Activated CD8-positive, alpha-beta T cell treated with anti-CD3 and anti-CD28 coated beads for 36 hours (primary cell): ENCODE results near the gene LSM8. TPM values are rescaled to one million over a fixed set of nuclear protein-coding genes. Genes with fewer than 3 reads are reported as not detected.

Experiments used
- ATAC-seq: fragments of 200-7000 bp; cut with Tn5 transposase; one replicate; pipeline ENCODE4 v1.10.0; 2021; ENCODE audit warnings: mild to moderate bottlenecking, moderate library complexity
- CTCF ChIA-PET: fragments of 350-600 bp; sonication (Branson Sonifier 250); formaldehyde crosslinking; loops from one replicate; lab custom pipeline; 2021; ENCODE audit warnings: antibody characterized with exemption; lab: Charles Lee
- POLR2A ChIA-PET: fragments of 350-600 bp; sonication (Branson Sonifier 250); formaldehyde crosslinking; loops from one replicate; lab custom pipeline; 2021; ENCODE audit warnings: antibody characterized with exemption; lab: Charles Lee
- DNase-seq: peaks from one replicate; pipeline ENCODE4 v3.0.0-alpha.2; 2020
- H3K27ac Mint-ChIP-seq: one replicate; pipeline ENCODE4 v1.8.0; 2021; ENCODE audit warnings: mild to moderate bottlenecking, mixed read lengths
- H3K27me3 Mint-ChIP-seq: one replicate; pipeline ENCODE4 v1.8.0; 2021; ENCODE audit warnings: mixed read lengths
- H3K36me3 Mint-ChIP-seq: one replicate; pipeline ENCODE4 v1.8.0; 2021; ENCODE audit warnings: low read depth, mixed read lengths
- H3K4me1 Mint-ChIP-seq: one replicate; pipeline ENCODE4 v1.8.0; 2021; ENCODE audit warnings: low read depth, mixed read lengths
- H3K4me3 Mint-ChIP-seq: one replicate; pipeline ENCODE4 v1.8.0; 2021; ENCODE audit warnings: mild to moderate bottlenecking, moderate library complexity, mixed read lengths
- H3K9me3 Mint-ChIP-seq: one replicate; pipeline ENCODE4 v1.8.0; 2021; ENCODE audit warnings: mixed read lengths
- intact Hi-C: fragments of 100-400 bp; cut with micrococcal nuclease; formaldehyde crosslinking; loops from one replicate; pipeline ENCODE4 v1.10.0; 2022
- total RNA-seq, 2 experiments: library from RNA; stranded (reverse); gene quantifications; one replicate each; pipeline ENCODE4 v1.2.3, GENCODE V29; 2021
- TF ChIP-seq, protein P1 (sequence below): fragments of 200-600 bp; IDR thresholded peaks from one replicate; pipeline ENCODE4 v1.8.0; 2022; ENCODE audit warnings: antibody characterized with exemption, mild to moderate bottlenecking

Gene LSM8
- total RNA-seq, 2 experiments from 2014 or later, result 36.6 to 42.0 TPM

DNA sequence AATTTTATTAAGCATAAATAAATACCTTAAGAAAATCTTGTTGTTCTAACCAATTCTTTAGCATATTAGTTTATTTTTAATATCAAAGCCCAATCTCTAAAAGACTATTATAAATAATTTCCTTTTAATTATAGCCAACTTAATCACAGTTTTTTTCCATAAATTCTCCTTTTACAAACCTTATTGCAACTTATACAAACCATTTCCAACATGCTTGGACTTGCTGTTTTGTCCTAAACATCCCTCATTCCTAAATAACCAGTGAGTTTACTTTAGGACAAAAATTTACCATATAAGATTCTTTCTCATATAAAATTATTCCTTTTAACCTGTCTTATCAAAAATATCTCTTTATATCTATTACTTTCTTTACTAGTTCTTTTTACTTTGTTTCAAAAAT is 25.2 kb upstream of the LSM8 start:
- intact Hi-C loops, result loop anchor here (10.0 kb wide), 1 partner anchor 944 kb away; no protein-coding TSS in a partner anchor
- peaks cover 21% of the 10 kb centered on the region for H3K27me3 Mint-ChIP-seq
- H3K36me3 Mint-ChIP-seq, result peaks cover 3% of the 10 kb centered on the region
- H3K27ac Mint-ChIP-seq, result no peak overlapping the region
- H3K4me3 Mint-ChIP-seq, result no peak overlapping the region
- TF ChIP-seq, protein P1, sequence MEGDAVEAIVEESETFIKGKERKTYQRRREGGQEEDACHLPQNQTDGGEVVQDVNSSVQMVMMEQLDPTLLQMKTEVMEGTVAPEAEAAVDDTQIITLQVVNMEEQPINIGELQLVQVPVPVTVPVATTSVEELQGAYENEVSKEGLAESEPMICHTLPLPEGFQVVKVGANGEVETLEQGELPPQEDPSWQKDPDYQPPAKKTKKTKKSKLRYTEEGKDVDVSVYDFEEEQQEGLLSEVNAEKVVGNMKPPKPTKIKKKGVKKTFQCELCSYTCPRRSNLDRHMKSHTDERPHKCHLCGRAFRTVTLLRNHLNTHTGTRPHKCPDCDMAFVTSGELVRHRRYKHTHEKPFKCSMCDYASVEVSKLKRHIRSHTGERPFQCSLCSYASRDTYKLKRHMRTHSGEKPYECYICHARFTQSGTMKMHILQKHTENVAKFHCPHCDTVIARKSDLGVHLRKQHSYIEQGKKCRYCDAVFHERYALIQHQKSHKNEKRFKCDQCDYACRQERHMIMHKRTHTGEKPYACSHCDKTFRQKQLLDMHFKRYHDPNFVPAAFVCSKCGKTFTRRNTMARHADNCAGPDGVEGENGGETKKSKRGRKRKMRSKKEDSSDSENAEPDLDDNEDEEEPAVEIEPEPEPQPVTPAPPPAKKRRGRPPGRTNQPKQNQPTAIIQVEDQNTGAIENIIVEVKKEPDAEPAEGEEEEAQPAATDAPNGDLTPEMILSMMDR, result no peak
- no peaks in the 10 kb centered on the region for H3K4me1 Mint-ChIP-seq
- H3K9me3 Mint-ChIP-seq, result peaks cover 5% of the 10 kb centered on the region
- DNase-seq (no peak), ATAC-seq (no peak)
- POLR2A ChIA-PET, result no interaction called here
- CTCF ChIA-PET, result interaction anchor here (1.1 kb wide), 1 partner anchor 14 kb away, joined by 3 read pairs; no protein-coding TSS in a partner anchor

DNA sequence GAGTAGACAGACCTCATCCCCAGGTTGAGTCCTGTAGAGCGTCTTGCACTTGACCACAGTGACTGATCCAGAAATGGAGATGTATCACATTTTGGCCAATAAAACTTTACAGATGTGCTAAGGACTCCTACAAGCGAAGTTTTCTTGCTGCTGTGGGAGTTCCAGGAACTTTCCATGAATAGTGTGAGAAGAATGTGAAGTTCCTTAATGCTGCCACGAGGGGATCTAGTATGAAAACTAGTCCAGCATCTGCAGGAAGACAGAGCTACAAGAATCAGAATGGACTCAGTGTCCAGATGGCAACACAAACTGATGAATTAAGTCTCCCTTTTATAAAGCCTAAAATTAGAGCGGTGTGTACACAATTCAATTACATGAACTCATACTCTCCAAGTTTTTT is 14.8 kb upstream of the LSM8 start:
- no peak for DNase-seq
- intact Hi-C loops, result no loop called here
- CTCF ChIA-PET, result interaction anchor here (1.0 kb wide), 1 partner anchor 13 kb away, joined by 3 read pairs; no protein-coding TSS in a partner anchor
- Mint-ChIP-seq H3K4me3 (no peak overlapping the region), H3K4me1 (no peaks in the 10 kb centered on the region), H3K27ac (no peak overlapping the region), H3K36me3 (no peaks in the 10 kb centered on the region), H3K27me3 (peaks cover 21% of the 10 kb centered on the region), H3K9me3 (no peaks in the 10 kb centered on the region)
- TF ChIP-seq, protein P1, result no peak
- ATAC-seq, result no peak
- POLR2A ChIA-PET, result no interaction called here

DNA sequence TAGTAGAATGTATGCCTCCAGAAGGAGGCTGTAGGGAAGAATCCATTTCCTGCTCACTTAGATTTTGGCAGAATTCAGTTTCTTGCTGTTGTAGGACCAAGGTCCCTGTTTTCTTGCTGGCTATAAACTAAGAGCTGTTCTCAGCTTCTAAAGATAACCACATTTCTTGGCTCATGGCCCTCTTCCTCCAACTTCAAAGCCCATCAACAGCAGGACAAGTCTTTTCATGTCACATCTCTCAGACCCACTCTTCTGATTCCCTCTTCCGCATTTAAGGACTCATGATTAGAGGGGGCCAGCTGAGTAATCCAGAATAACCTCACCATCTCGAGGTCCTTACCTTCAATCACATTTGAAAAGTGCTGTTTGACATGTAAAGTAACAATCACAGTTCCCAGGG is 8.2 kb upstream of the LSM8 start:
- intact Hi-C loops, result no loop called here
- POLR2A ChIA-PET, result no interaction called here
- no peak overlapping the region for H3K4me3 Mint-ChIP-seq
- ATAC-seq (no peak), DNase-seq (no peak)
- H3K27ac Mint-ChIP-seq, result no peak overlapping the region
- H3K36me3 Mint-ChIP-seq, result no peaks in the 10 kb centered on the region
- no peaks in the 10 kb centered on the region for H3K9me3 Mint-ChIP-seq
- H3K27me3 Mint-ChIP-seq, result peaks cover 12% of the 10 kb centered on the region
- H3K4me1 Mint-ChIP-seq, result no peaks in the 10 kb centered on the region
- CTCF ChIA-PET, result no interaction called here
- TF ChIP-seq, protein P1, result no peak

DNA sequence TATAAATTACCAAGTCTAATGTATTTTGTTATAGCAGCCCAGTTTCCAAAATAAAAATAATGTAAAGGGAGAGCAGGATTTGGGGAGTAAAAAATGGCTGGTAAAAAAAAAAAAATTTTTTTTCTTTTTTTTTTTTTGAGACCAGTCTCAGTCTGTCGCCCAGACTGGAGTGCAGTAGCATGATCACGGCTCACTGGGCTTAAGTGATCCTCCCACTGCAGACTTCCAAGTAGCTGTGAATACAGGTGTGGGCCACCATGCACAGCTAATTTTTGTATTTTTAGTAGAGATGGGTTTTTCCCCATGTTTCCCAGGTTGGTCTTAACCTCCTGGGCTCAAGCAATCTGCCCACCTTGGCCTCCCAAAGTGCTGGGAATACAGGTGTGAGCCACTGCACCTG is 4.8 kb upstream of the LSM8 start:
- intact Hi-C loops, result no loop called here
- Mint-ChIP-seq H3K27me3 (peaks cover 2% of the 10 kb centered on the region), H3K27ac (no peak overlapping the region), H3K36me3 (peaks cover 5% of the 10 kb centered on the region), H3K4me3 (no peak overlapping the region), H3K9me3 (no peaks in the 10 kb centered on the region), H3K4me1 (peaks cover 10% of the 10 kb centered on the region)
- CTCF ChIA-PET, result interaction anchor here (1.3 kb wide), 2 partner anchors 16 to 25 kb away, joined by 3 read pairs; no protein-coding TSS in a partner anchor
- ATAC-seq (no peak), DNase-seq (no peak)
- POLR2A ChIA-PET, result no interaction called here
- TF ChIP-seq, protein P1, result no peak

DNA sequence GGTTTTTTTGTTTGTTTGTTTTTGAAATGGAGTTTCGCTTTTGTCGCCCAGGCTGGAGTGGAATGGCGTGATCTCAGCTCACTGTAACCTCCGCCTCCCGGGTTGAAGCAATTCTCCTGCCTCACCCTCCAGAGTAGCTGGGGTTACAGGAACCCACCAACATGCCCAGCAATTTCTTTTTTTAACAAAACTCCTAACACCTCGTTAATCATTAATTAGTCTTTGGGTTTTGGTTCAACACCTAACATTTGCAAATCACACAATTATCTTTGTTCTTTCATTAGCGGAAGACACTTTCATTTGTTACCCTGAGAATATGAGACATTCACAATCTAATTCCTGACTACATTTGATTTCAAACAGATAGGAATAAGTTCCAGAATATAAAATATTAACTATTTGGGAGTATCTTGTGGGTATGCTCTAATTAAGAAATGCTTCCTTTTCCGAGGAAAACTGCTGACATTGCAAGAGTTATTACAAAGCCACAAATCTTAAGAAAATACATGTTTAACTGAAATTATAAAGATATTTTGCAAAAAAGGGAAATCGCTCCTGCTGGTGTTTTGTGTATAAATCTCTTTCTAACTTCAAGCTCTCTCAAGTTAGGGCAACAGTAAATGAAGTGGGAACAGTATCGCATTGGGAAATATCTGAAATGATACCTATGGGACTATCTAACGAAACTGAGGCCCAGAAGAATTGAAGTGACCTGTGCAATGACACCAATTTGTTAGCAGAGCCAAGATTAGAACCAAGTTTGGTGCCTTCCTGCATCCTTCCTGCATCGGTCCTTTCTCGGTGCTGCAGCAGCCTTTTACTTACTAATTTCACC is 1.2 kb upstream of the LSM8 start:
- TF ChIP-seq, protein P1, result no peak

More for the DNA sequence above, 1.2 kb upstream of the LSM8 start:
- intact Hi-C loops, result no loop called here
- Mint-ChIP-seq H3K36me3 (peaks cover 29% of the 10 kb centered on the region), H3K27ac (peak overlapping the region; percentile 98), H3K9me3 (no peaks in the 10 kb centered on the region), H3K27me3 (no peaks in the 10 kb centered on the region), H3K4me1 (peaks cover 30% of the 10 kb centered on the region), H3K4me3 (peak overlapping the region; percentile 91)
- POLR2A ChIA-PET, result interaction anchor here (1.1 kb wide), 1 partner anchor 27 kb away, joined by 3 read pairs; no protein-coding TSS in a partner anchor
- DNase-seq (no peak), ATAC-seq (no peak)
- CTCF ChIA-PET, result no interaction called here
